ENCODE results near the gene MPZL2. TPM values are rescaled to one million over a fixed set of nuclear protein-coding genes. Genes with fewer than 3 reads are reported as not detected.

Gene MPZL2
- total and polyA plus RNA-seq, 2 of the 13 experiments (the other 11 are each of a cell fraction or from before 2014, with no cell fraction given), result 27.9 to 53.7 TPM

DNA sequence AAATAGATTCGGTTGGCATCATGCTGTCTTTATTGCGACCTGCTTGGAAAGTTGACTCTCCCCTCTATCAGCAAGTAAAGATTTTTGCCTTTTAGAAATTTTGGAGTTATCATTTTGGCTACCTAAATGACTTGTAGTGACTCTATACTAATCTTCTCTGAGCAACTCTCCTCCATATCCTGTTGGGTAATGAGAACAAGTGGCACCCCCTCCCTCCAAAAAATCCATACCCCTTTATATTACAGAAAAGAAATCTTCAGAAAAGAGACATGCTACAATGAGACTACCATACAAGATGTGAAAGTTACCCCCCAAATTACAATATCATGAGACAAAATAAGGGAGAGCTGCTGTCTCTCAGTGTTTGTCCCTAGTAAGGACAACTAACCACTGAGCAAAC, 40.5 kb downstream of the MPZL2 start:
- no peak overlapping the region for H2AFZ ChIP-seq (ENCODE audit: low read length)
- peaks cover 23% of the 10 kb centered on the region for H3K4me1 ChIP-seq (ENCODE audit: insufficient read depth, low read length)
- WGBS (ENCODE audit: low lambda C conversion rate), result 99% methylated on average over 2 of the region's 2 CpGs
- DNase-seq (ENCODE audit: low spot score) (no peak), FAIRE-seq (no peak), ATAC-seq (no peak)
- POLR2A ChIA-PET, result no interaction called here
- CTCF ChIA-PET (ENCODE audit: low intra/inter-chr PET ratio, low total read pairs), result no interaction called here
- H3K36me3 ChIP-seq (replicated peaks in 1 of 2; ENCODE audit: control insufficient read depth in 1 of 2, insufficient read depth in 2 of 2, low read length in 2 of 2), result no peaks in the 10 kb centered on the region
- no peaks in the 10 kb centered on the region for H3K27me3 ChIP-seq (ENCODE audit: control insufficient read depth in 1 of 2, insufficient read depth in 2 of 2, low read length in 2 of 2)
- in situ Hi-C loops (cut with HindIII; ENCODE audit: extremely low pct_ligation_motif_present, low pct_unique_long_range_greater_than_20kb), result no loop called here
- H3K27ac ChIP-seq (ENCODE audit: extremely low read length, insufficient read depth, low read length), result no peak overlapping the region
- no peaks in the 10 kb centered on the region for H3K9me3 ChIP-seq (ENCODE audit: low read length)
- no peak overlapping the region for H3K4me2 ChIP-seq (ENCODE audit: low read depth, low read length)
- intact Hi-C loops (cut with micrococcal nuclease; ENCODE audit: unreplicated experiment), result no loop called here
- no peaks in the 10 kb centered on the region for H4K20me1 ChIP-seq (ENCODE audit: insufficient read depth, low read length)
- BruUV-seq (replicated peaks), result no TSS peak
- no peak overlapping the region for H3K4me3 ChIP-seq (replicated peaks in 1 of 3; ENCODE audit: insufficient read depth in 1 of 3, low read depth in 2 of 3, low read length in 3 of 3)
- no peak overlapping the region for H3K9ac ChIP-seq (ENCODE audit: insufficient read depth, low read depth, low read length)
- no peak for TF ChIP-seq MED1 (CRISPR knock-in tag; IDR thresholded peaks at IDR 0.05)
- no peak for TF ChIP-seq KAT7 (CRISPR knock-in tag; IDR thresholded peaks at IDR 0.05; ENCODE audit: borderline replicate concordance)
- TF ChIP-seq RAD21 (CRISPR knock-in tag; IDR thresholded peaks at IDR 0.05), result no peak
- TF ChIP-seq TBL1XR1 (IDR thresholded peaks at IDR 0.05; ENCODE audit: borderline replicate concordance, low read length, partially characterized antibody), result no peak
- TF ChIP-seq, protein P1, sequence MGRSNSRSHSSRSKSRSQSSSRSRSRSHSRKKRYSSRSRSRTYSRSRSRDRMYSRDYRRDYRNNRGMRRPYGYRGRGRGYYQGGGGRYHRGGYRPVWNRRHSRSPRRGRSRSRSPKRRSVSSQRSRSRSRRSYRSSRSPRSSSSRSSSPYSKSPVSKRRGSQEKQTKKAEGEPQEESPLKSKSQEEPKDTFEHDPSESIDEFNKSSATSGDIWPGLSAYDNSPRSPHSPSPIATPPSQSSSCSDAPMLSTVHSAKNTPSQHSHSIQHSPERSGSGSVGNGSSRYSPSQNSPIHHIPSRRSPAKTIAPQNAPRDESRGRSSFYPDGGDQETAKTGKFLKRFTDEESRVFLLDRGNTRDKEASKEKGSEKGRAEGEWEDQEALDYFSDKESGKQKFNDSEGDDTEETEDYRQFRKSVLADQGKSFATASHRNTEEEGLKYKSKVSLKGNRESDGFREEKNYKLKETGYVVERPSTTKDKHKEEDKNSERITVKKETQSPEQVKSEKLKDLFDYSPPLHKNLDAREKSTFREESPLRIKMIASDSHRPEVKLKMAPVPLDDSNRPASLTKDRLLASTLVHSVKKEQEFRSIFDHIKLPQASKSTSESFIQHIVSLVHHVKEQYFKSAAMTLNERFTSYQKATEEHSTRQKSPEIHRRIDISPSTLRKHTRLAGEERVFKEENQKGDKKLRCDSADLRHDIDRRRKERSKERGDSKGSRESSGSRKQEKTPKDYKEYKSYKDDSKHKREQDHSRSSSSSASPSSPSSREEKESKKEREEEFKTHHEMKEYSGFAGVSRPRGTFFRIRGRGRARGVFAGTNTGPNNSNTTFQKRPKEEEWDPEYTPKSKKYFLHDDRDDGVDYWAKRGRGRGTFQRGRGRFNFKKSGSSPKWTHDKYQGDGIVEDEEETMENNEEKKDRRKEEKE (IDR thresholded peaks at IDR 0.05), result no peak
- TF ChIP-seq, protein P2, sequence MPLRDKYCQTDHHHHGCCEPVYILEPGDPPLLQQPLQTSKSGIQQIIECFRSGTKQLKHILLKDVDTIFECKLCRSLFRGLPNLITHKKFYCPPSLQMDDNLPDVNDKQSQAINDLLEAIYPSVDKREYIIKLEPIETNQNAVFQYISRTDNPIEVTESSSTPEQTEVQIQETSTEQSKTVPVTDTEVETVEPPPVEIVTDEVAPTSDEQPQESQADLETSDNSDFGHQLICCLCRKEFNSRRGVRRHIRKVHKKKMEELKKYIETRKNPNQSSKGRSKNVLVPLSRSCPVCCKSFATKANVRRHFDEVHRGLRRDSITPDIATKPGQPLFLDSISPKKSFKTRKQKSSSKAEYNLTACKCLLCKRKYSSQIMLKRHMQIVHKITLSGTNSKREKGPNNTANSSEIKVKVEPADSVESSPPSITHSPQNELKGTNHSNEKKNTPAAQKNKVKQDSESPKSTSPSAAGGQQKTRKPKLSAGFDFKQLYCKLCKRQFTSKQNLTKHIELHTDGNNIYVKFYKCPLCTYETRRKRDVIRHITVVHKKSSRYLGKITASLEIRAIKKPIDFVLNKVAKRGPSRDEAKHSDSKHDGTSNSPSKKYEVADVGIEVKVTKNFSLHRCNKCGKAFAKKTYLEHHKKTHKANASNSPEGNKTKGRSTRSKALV (CRISPR knock-in tag; IDR thresholded peaks at IDR 0.05), result no peak
- no peak for TF ChIP-seq ZNF569 (CRISPR knock-in tag; IDR thresholded peaks at IDR 0.05; ENCODE audit: borderline replicate concordance)
- no peak for TF ChIP-seq ZSCAN21 (CRISPR knock-in tag; IDR thresholded peaks at IDR 0.05; ENCODE audit: borderline replicate concordance)
- no peak for TF ChIP-seq CEBPB (IDR thresholded peaks at IDR 0.05; ENCODE audit: borderline replicate concordance, low read depth, low read length)
- no peak for TF ChIP-seq MEF2D (CRISPR knock-in tag; IDR thresholded peaks at IDR 0.05)
- TF ChIP-seq ZNF879 (CRISPR knock-in tag; IDR thresholded peaks at IDR 0.05), result no peak
- TF ChIP-seq, protein P3, sequence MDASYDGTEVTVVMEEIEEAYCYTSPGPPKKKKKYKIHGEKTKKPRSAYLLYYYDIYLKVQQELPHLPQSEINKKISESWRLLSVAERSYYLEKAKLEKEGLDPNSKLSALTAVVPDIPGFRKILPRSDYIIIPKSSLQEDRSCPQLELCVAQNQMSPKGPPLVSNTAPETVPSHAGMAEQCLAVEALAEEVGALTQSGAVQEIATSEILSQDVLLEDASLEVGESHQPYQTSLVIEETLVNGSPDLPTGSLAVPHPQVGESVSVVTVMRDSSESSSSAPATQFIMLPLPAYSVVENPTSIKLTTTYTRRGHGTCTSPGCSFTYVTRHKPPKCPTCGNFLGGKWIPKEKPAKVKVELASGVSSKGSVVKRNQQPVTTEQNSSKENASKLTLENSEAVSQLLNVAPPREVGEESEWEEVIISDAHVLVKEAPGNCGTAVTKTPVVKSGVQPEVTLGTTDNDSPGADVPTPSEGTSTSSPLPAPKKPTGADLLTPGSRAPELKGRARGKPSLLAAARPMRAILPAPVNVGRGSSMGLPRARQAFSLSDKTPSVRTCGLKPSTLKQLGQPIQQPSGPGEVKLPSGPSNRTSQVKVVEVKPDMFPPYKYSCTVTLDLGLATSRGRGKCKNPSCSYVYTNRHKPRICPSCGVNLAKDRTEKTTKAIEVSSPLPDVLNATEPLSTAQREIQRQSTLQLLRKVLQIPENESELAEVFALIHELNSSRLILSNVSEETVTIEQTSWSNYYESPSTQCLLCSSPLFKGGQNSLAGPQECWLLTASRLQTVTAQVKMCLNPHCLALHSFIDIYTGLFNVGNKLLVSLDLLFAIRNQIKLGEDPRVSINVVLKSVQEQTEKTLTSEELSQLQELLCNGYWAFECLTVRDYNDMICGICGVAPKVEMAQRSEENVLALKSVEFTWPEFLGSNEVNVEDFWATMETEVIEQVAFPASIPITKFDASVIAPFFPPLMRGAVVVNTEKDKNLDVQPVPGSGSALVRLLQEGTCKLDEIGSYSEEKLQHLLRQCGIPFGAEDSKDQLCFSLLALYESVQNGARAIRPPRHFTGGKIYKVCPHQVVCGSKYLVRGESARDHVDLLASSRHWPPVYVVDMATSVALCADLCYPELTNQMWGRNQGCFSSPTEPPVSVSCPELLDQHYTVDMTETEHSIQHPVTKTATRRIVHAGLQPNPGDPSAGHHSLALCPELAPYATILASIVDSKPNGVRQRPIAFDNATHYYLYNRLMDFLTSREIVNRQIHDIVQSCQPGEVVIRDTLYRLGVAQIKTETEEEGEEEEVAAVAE (CRISPR knock-in tag; IDR thresholded peaks at IDR 0.05; ENCODE audit: borderline replicate concordance), result no peak
- no peak for TF ChIP-seq ZNF768 (CRISPR knock-in tag; IDR thresholded peaks at IDR 0.05)
- TF ChIP-seq ZMAT3 (CRISPR knock-in tag; conservative IDR thresholded peaks at IDR 0.05), result no peak
- TF ChIP-seq ASH2L (IDR thresholded peaks at IDR 0.05; ENCODE audit: insufficient read length, low read depth, low read length), result no peak
- no peaks in the 10 kb centered on the region for H3K79me2 ChIP-seq (ENCODE audit: insufficient read depth, low read length)
